CD14-positive monocyte (primary cell): Measurements from ENCODE around the gene QKI. TPM values are rescaled to one million over a fixed set of nuclear protein-coding genes. Genes with fewer than 3 reads are reported as not detected.

ENCODE experiments used
- DNase-seq, 3 donors: peaks; one replicate each; pipeline ENCODE4 v3.0.0-alpha.2; 2011 to 2022
- H2AFZ ChIP-seq: 2 replicates; pipeline ENCODE4 v1.6.0; 2012; ENCODE audit warnings: mild to moderate bottlenecking, low read depth, low read length, inconsistent platforms; ENCODE audit not compliant: insufficient read depth, poor library complexity, severe bottlenecking
- H3K27ac ChIP-seq, 2 donors: 1 replicate in 1 of 2; 2 replicates in 1 of 2; pipeline ENCODE4 v1.5.1; 2012 to 2013; ENCODE audit warnings: low read length in 2 of 2, control low read depth in 1 of 2, inconsistent platforms in 1 of 2, low read depth in 1 of 2, mild to moderate bottlenecking in 1 of 2
- H3K27me3 ChIP-seq, 2 donors: one replicate each; pipeline versions ENCODE4 v1.6.0 to v1.6.1; 2011 to 2013; ENCODE audit warnings: low read length in 2 of 2; ENCODE audit not compliant: control insufficient read depth in 2 of 2, insufficient read depth in 2 of 2
- H3K36me3 ChIP-seq, 2 donors: replicated peaks in 1 of 2; 1 replicate in 1 of 2; 2 replicates in 1 of 2; pipeline versions ENCODE4 v1.5.1 to v1.6.1; 2012 to 2013; ENCODE audit warnings: low read length in 2 of 2, control low read depth in 1 of 2, inconsistent platforms in 1 of 2, mild to moderate bottlenecking in 1 of 2; ENCODE audit not compliant: insufficient read depth in 2 of 2, control insufficient read depth in 1 of 2
- H3K4me1 ChIP-seq, 2 donors: 1 replicate in 1 of 2; 2 replicates in 1 of 2; pipeline versions ENCODE4 v1.5.1 to v1.6.1; 2012 to 2013; ENCODE audit warnings: low read length in 2 of 2, control low read depth in 1 of 2, inconsistent platforms in 1 of 2, mild to moderate bottlenecking in 1 of 2, moderate library complexity in 1 of 2; ENCODE audit not compliant: insufficient read depth in 2 of 2, control insufficient read depth in 1 of 2
- H3K4me2 ChIP-seq: replicated peaks from 2 replicates; pipeline ENCODE3; 2012; ENCODE audit warnings: low read length, moderate library complexity, mild to moderate bottlenecking; ENCODE audit not compliant: poor library complexity, severe bottlenecking; ENCODE audit errors: extremely low read depth
- H3K4me3 ChIP-seq, 3 experiments: fragments of 200-600 bp in 1 of 3; sonication (generic) in 1 of 3; replicated peaks in 1 of 3; 1 replicate in 2 of 3; 2 replicates in 1 of 3; pipeline ENCODE4 v1.5.1; 2011 to 2013; ENCODE audit warnings: low read length in 3 of 3, mild to moderate bottlenecking in 3 of 3, control low read depth in 2 of 3, low read depth in 2 of 3, inconsistent platforms in 1 of 3, moderate library complexity in 1 of 3
- H3K79me2 ChIP-seq: 2 replicates; pipeline ENCODE4 v1.6.0; 2012; ENCODE audit warnings: mild to moderate bottlenecking, control low read depth, inconsistent platforms, low read length, moderate library complexity; ENCODE audit not compliant: insufficient read depth
- H3K9ac ChIP-seq: 2 replicates; pipeline ENCODE4 v1.6.0; 2017; ENCODE audit warnings: low read length, mild to moderate bottlenecking; ENCODE audit not compliant: insufficient read depth, poor library complexity, severe bottlenecking
- H3K9me3 ChIP-seq, 2 donors: replicated peaks in 1 of 2; 1 replicate in 1 of 2; 2 replicates in 1 of 2; pipeline versions ENCODE4 v1.5.1 to v1.6.1; 2012 to 2013; ENCODE audit warnings: low read length in 2 of 2, control low read depth in 1 of 2; ENCODE audit not compliant: control insufficient read depth in 1 of 2, insufficient read depth in 1 of 2
- H4K20me1 ChIP-seq: 2 replicates; pipeline ENCODE4 v1.6.0; 2012; ENCODE audit warnings: mild to moderate bottlenecking, low read length, control low read depth, moderate library complexity; ENCODE audit not compliant: insufficient read depth
- H3K27ac Mint-ChIP-seq, 7 donors: one replicate each; pipeline ENCODE4 v1.8.0; 2020; ENCODE audit warnings: mild to moderate bottlenecking in 7 of 7, mixed read lengths in 7 of 7, moderate library complexity in 6 of 7, inconsistent platforms in 2 of 7
- H3K27me3 Mint-ChIP-seq, 3 donors: one replicate each; pipeline ENCODE4 v1.8.0; 2021 to 2022; ENCODE audit warnings: low read depth in 3 of 3, mild to moderate bottlenecking in 3 of 3, mixed read lengths in 3 of 3, moderate library complexity in 3 of 3, inconsistent platforms in 1 of 3
- H3K36me3 Mint-ChIP-seq, 2 donors: one replicate each; pipeline ENCODE4 v1.8.0; 2020; ENCODE audit warnings: mixed read lengths in 2 of 2, inconsistent platforms in 1 of 2, mild to moderate bottlenecking in 1 of 2
- H3K4me1 Mint-ChIP-seq: one replicate; pipeline ENCODE4 v1.8.0; 2020; ENCODE audit warnings: mild to moderate bottlenecking, mixed read lengths
- H3K4me3 Mint-ChIP-seq, 2 donors: one replicate each; pipeline ENCODE4 v1.8.0; 2020; ENCODE audit warnings: mild to moderate bottlenecking in 2 of 2, mixed read lengths in 2 of 2, moderate library complexity in 1 of 2
- H3K9me3 Mint-ChIP-seq, 7 donors: one replicate each; pipeline ENCODE4 v1.8.0; 2020 to 2022; ENCODE audit warnings: mixed read lengths in 7 of 7, mild to moderate bottlenecking in 6 of 7, moderate library complexity in 6 of 7, inconsistent platforms in 2 of 7
- WGBS: methylation state at CpG from one replicate; pipeline ENCODE4 v1.1.5; 2013; ENCODE audit warnings: missing lambda C conversion rate; ENCODE audit not compliant: insufficient coverage; 5-methylcytosine and 5-hydroxymethylcytosine counted together
- intact Hi-C, 2 donors: fragments of 100-400 bp; cut with micrococcal nuclease; formaldehyde crosslinking; loops; one replicate each; pipeline versions ENCODE4 v1.15.0 to v1.15.1; 2023
- polyA plus RNA-seq, 3 donors: library from polyadenylated mRNA; depleted of rRNA in 1 of 3; unstranded in 2 of 3; stranded (reverse) in 1 of 3; fragments of 300-500 nt in 2 of 3; fragments of >200 nt in 1 of 3; fragmentation: Illumina TruSeq in 2 of 3; gene quantifications; 1 replicate in 2 of 3; 2 replicates in 1 of 3; pipeline ENCODE4 v1.2.3, GENCODE V29; 2012 to 2021
- TF ChIP-seq, protein P1 (sequence below): fragments of 200-600 bp; IDR thresholded peaks from one replicate; pipeline ENCODE4 v1.8.0; 2022; ENCODE audit warnings: antibody characterized with exemption, mild to moderate bottlenecking

Gene QKI
- polyA plus RNA-seq, 3 donors: 24.3 to 154 (median 71.8) TPM

GRCh38 chr6:163401039-163401885 lies 13.3 kb upstream of the QKI start:
- no peak overlapping the region for H2AFZ ChIP-seq
- peak overlapping the region in 4 of 7 donors; percentile 5 to 62 (median 22) for H3K27ac Mint-ChIP-seq
- H3K9me3 Mint-ChIP-seq: peaks cover 0 to 2% (median 0%) of the 10 kb centered on the region in 7 donors
- no peak overlapping the region for H3K4me2 ChIP-seq
- peaks cover 0 to 3% (median 1%) of the 10 kb centered on the region in 3 donors for H3K27me3 Mint-ChIP-seq
- WGBS: 88% methylated on average over 11 of the region's 14 CpGs
- H3K27me3 ChIP-seq: no peaks in the 10 kb centered on the region
- H3K4me3 Mint-ChIP-seq: no peak overlapping the region
- H3K79me2 ChIP-seq: peaks cover 4% of the 10 kb centered on the region
- intact Hi-C loops: no loop called here
- no peak for DNase-seq
- peaks cover 61 to 67% of the 10 kb centered on the region in 2 donors for H3K4me1 ChIP-seq
- no peaks in the 10 kb centered on the region for H3K9me3 ChIP-seq
- no peak overlapping the region for H3K27ac ChIP-seq
- peaks cover 0 to 9% of the 10 kb centered on the region in 2 donors for H3K36me3 Mint-ChIP-seq
- H3K4me3 ChIP-seq: no peak overlapping the region
- TF ChIP-seq, protein P1, sequence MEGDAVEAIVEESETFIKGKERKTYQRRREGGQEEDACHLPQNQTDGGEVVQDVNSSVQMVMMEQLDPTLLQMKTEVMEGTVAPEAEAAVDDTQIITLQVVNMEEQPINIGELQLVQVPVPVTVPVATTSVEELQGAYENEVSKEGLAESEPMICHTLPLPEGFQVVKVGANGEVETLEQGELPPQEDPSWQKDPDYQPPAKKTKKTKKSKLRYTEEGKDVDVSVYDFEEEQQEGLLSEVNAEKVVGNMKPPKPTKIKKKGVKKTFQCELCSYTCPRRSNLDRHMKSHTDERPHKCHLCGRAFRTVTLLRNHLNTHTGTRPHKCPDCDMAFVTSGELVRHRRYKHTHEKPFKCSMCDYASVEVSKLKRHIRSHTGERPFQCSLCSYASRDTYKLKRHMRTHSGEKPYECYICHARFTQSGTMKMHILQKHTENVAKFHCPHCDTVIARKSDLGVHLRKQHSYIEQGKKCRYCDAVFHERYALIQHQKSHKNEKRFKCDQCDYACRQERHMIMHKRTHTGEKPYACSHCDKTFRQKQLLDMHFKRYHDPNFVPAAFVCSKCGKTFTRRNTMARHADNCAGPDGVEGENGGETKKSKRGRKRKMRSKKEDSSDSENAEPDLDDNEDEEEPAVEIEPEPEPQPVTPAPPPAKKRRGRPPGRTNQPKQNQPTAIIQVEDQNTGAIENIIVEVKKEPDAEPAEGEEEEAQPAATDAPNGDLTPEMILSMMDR: no peak
- H3K9ac ChIP-seq: no peak overlapping the region
- H3K4me1 Mint-ChIP-seq: peaks cover 85% of the 10 kb centered on the region
- no peaks in the 10 kb centered on the region for H4K20me1 ChIP-seq
- no peaks in the 10 kb centered on the region for H3K36me3 ChIP-seq

DNA sequence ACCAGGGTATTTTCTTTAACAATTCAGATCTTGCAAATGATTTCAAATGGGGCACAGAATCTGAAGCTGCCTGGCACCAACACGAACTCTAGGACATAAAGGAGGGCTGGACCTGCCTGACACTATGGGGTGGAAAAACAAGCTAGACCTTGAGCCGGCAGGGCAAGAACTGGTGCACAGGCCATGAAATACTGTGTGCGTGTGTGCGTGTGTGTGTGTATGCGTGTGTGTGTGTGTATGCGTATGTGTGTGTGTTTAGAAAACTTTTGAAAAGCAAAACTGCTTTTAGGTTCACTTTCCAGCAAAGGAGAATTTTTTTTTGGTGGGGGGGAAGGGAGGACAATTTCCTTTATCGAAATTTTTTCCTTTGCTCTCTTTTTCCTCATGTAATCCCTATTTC lies 11.9 kb upstream of the QKI start:
- DNase-seq: no peak
- H3K36me3 Mint-ChIP-seq: peaks cover 0 to 9% of the 10 kb centered on the region in 2 donors
- Histone ChIP-seq H3K9me3 (no peaks in the 10 kb centered on the region), H3K36me3 (no peaks in the 10 kb centered on the region), H2AFZ (no peak overlapping the region), H3K79me2 (peaks cover 13% of the 10 kb centered on the region), H3K27me3 (no peaks in the 10 kb centered on the region), H3K27ac (no peak overlapping the region), H3K4me2 (no peak overlapping the region), H3K4me3 (no peak overlapping the region), H3K9ac (no peak overlapping the region), H3K4me1 (peaks cover 66 to 69% of the 10 kb centered on the region in 2 donors), H4K20me1 (no peaks in the 10 kb centered on the region)
- H3K27ac Mint-ChIP-seq: peak overlapping the region in 1 of 7 donors; percentile 77
- H3K9me3 Mint-ChIP-seq: peaks cover 0 to 2% (median 0%) of the 10 kb centered on the region in 7 donors
- 98% methylated on average over 5 of the region's 7 CpGs for WGBS
- H3K4me3 Mint-ChIP-seq: no peak overlapping the region
- intact Hi-C loops: no loop called here
- H3K4me1 Mint-ChIP-seq: peaks cover 87% of the 10 kb centered on the region
- peaks cover 0 to 3% (median 1%) of the 10 kb centered on the region in 3 donors for H3K27me3 Mint-ChIP-seq
- TF ChIP-seq, protein P1: no peak
